IPS-18c (cell line): ENCODE results near the gene COL4A2.

ENCODE experiments used
- H3K4me3 ChIP-seq: 2 replicates; pipeline ENCODE4 v1.7.0; 2013; ENCODE audit warnings: low read depth, mild to moderate bottlenecking, low read length, moderate library complexity; ENCODE audit not compliant: insufficient read depth
- H3K9me3 ChIP-seq: one replicate; pipeline ENCODE4 v1.6.1; 2013; ENCODE audit warnings: mild to moderate bottlenecking, low read length, moderate library complexity; ENCODE audit not compliant: control insufficient read depth, insufficient read depth

COL4A2 gene

GRCh38 chr13:110300090-110300815 lies 6.8 kb upstream of the COL4A2 start:
- H3K4me3 ChIP-seq: no peak overlapping the region
- H3K9me3 ChIP-seq: no peaks in the 10 kb centered on the region

- no peak overlapping the region for H3K4me3 ChIP-seq
- no peaks in the 10 kb centered on the region for H3K9me3 ChIP-seq
These were observed 6.0 kb upstream of the COL4A2 start for GRCh38 chr13:110301083-110301482.

DNA sequence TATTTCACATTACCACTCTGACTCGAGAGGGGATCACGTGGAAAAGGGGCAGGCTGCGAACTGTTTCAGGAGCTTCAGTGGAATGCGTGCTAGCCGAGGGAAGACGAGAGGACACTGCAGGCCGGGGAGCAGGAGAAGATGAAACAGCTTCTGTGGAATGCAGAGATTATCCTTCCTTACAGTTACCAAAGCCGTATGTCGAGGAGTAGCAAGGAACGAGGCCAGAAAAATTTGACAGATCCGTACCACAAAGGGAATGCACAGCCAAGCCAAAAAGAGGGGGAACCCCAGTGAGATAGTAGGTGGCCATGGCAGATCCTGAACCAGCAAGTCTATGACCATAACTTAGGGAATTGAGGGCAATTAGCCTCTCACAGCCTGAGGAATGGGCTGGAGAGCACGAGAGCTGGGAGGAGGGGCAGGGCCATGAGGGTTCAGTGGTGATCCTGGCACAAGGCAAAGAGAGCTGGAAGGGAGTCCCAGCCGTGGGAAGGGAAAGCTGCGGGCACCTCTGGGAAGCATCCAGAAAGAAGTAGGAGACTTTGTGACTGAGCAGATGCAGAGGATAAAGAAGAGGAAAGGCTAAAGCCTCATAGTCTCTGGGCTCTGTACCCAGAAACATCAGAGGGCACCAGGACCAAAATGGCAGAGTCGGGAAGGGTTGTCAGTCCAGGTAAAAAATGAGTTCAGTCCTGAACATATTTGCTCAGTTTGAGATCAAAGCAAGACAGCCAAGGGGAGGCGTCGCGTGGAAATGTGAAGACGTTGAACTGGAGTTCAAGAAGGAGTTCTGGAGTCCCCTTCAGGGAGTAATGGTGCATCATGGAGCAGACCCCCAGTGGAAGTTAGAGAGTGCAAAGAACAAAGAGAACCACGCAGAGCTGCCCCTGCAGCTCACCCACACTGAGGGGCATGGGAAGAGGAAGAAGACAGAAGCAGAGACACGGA lies 5.2 kb upstream of the COL4A2 start:
- Histone ChIP-seq H3K4me3 (no peak overlapping the region), H3K9me3 (no peaks in the 10 kb centered on the region)

DNA sequence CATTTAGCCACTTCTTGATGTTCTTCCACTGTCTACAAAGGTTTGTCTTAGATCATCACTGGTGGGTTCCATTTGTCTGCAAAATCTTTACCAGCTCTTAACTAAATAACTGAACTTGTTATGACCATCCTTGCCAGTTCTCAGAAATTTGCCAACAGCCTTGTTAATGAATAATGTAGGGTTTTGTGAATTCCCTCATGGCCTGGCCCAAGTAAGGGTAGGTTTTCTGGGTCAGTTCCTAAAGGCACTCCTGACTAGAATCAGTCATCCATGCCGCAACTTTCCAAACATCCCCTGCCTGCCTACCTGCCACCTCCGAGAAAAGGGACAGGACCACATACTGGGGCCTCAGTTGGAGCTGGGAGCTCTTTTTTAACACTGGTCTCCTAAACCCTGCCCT lies 4.1 kb upstream of the COL4A2 start:
- H3K4me3 ChIP-seq: no peak overlapping the region
- H3K9me3 ChIP-seq: no peaks in the 10 kb centered on the region

GRCh38 chr13:110303644-110304043 lies 3.4 kb upstream of the COL4A2 start:
- Histone ChIP-seq H3K4me3 (no peak overlapping the region), H3K9me3 (no peaks in the 10 kb centered on the region)

GRCh38 chr13:110304256-110304655 lies 2.8 kb upstream of the COL4A2 start:
- Histone ChIP-seq H3K9me3 (no peaks in the 10 kb centered on the region), H3K4me3 (no peak overlapping the region)

GRCh38 chr13:110305001-110305400 lies 2.1 kb upstream of the COL4A2 start:
- no peaks in the 10 kb centered on the region for H3K9me3 ChIP-seq
- no peak overlapping the region for H3K4me3 ChIP-seq

- H3K9me3 ChIP-seq: no peaks in the 10 kb centered on the region
- H3K4me3 ChIP-seq: no peak overlapping the region
These were observed 1.5 kb upstream of the COL4A2 start for GRCh38 chr13:110305544-110305943.

- Histone ChIP-seq H3K4me3 (peak overlapping the region; percentile 87; the same call in 1 of the 2 replicates), H3K9me3 (no peaks in the 10 kb centered on the region)
These were observed 1.1 kb upstream of the COL4A2 start for GRCh38 chr13:110305949-110306339.

GRCh38 chr13:110306340-110306959 lies 634 bp upstream of the COL4A2 start:
- Histone ChIP-seq H3K4me3 (peak overlapping the region; percentile 87), H3K9me3 (no peaks in the 10 kb centered on the region)

DNA sequence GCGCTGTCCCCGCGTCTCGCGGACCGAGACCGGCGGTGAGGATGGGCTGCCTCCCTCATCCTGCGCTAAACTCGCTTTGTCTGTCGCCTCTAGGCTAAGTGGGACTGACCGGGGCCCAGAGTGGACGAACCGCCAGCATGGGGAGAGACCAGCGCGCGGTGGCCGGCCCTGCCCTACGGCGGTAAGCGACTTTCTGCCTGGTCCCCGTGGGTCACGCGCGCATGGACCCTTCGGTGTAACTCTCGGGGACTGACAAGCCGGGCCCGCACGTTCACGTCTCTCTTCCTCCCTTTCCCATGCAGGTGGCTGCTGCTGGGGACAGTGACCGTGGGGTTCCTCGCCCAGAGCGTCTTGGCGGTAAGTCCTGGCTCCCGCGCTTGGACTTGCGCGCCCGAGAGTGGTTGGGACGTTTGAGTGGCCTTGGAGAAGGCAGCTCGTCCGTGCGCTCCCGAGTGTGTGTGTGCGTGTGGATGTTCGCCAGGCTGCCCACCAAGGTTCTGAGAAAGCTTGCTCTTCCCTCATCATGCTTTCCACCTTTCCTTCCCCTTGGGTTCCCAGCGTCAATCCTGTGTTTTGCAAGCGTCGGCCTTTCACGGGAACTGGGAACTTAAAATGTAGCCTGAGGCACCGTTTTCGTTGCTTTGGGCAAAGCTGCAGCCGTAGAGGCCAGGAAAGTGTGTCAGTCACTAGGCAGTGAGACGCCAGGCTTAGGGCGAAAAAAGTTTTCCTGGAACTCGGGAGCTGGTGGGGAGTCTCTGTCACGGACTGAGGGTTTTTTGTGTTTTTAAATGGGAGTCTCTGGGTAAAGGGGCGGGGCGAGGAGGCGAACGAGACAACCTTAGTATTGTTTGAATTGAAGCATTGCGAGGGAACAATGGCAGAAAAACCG lies 927 bp downstream of the COL4A2 start:
- Histone ChIP-seq H3K9me3 (no peaks in the 10 kb centered on the region), H3K4me3 (peak overlapping the region; percentile 87)

- H3K4me3 ChIP-seq: peak overlapping the region; percentile 87
- H3K9me3 ChIP-seq: no peaks in the 10 kb centered on the region
These were observed 1.7 kb downstream of the COL4A2 start for GRCh38 chr13:110308656-110309359.

DNA sequence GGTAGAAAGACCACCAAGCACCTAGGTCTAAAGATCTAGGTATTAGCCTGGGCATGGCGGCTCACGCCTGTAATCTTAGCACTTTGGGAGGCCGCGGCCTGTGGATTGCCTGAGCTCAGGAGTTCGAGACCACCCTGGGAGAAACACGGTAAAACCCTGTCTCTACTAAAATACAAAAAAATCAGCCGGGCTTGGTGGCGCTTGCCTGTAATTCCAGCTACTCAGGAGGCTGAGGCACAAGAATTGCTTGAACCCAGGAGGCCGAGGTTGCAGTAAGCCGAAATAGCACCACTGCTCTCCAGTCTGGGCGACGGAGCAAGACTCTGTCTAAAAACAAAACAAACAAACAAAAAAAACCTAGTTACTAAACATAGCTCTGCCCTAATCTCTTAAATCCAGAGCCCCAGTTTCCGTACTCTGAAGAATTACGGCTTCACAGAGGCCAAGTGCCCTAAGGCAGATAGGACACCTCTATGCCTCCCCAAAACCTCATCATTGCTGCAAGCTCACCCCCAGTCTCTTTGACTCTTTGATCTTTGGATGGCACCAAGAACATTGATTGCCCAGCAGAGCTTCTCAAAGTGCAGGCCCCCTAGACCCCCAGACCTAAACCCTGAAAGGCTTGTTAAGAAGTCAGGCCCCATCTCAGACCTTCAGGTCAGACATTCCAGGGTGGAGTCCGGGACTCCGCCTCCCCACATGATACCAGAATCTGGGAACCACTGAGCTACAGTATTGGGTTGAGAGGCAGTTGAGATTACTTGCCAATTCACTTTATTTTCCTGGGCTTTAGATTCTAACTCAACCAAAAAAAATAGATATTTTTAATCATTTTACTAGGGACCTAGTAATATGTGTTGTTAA lies 2.8 kb downstream of the COL4A2 start:
- H3K4me3 ChIP-seq: no peak overlapping the region

GRCh38 chr13:110310541-110311442 lies 3.7 kb downstream of the COL4A2 start:
- Histone ChIP-seq H3K9me3 (no peaks in the 10 kb centered on the region), H3K4me3 (no peak overlapping the region)

More for the DNA sequence above, 2.8 kb downstream of the COL4A2 start:
- no peaks in the 10 kb centered on the region for H3K9me3 ChIP-seq
